Prostate gland (tissue), 2 donors: ENCODE measurements around the gene ALKBH5. TPM values are rescaled to one million over a fixed set of nuclear protein-coding genes. Genes with fewer than 3 reads are reported as not detected.

ENCODE experiments used
- DNase-seq: peaks from one replicate; pipeline ENCODE4 v3.0.0-alpha.2; 2019; ENCODE audit warnings: low spot score
- H3K27ac ChIP-seq, 2 donors: fragments of 200-600 bp; sonication (generic); 2 replicates each; pipeline ENCODE4 v1.5.1; 2017 to 2019
- H3K27me3 ChIP-seq: fragments of 200-600 bp; sonication (generic); replicated peaks from 2 replicates; pipeline ENCODE4 v1.5.1; 2019; ENCODE audit not compliant: insufficient read depth
- H3K36me3 ChIP-seq, 2 donors: fragments of 200-600 bp; sonication (generic); 1 replicate in 1 of 2; 2 replicates in 1 of 2; pipeline versions ENCODE4 v1.5.1 to v1.8.1; 2017 to 2019
- H3K4me1 ChIP-seq: fragments of 200-600 bp; sonication (generic); replicated peaks from 2 replicates; pipeline ENCODE4 v1.5.1; 2019
- H3K4me3 ChIP-seq, 2 donors: fragments of 200-600 bp; sonication (generic); 2 replicates each; pipeline ENCODE4 v1.5.1; 2017 to 2019
- H3K9me3 ChIP-seq: fragments of 200-600 bp; sonication (generic); 2 replicates; pipeline ENCODE4 v1.5.1; 2017
- POLR2A ChIP-seq: fragments of 450-650 bp; IDR thresholded peaks from one replicate; pipeline ENCODE4 v1.6.1; 2016; ENCODE audit warnings: antibody characterized with exemption, mild to moderate bottlenecking
- POLR2AphosphoS5 ChIP-seq: sonication (generic); formaldehyde crosslinking; IDR thresholded peaks from one replicate; pipeline ENCODE4 v1.6.1; 2017; ENCODE audit warnings: antibody characterized with exemption
- WGBS: methylation state at CpG from one replicate; pipeline ENCODE4 v1.1.5; 2018; 5-methylcytosine and 5-hydroxymethylcytosine counted together
- intact Hi-C: fragments of 100-400 bp; cut with DNase I; formaldehyde crosslinking; loops from one replicate; pipeline ENCODE4 v1.14.2; 2022
- total RNA-seq, 2 donors: library from RNA; depleted of rRNA; stranded (reverse); fragments of >200 nt; gene quantifications; one replicate each; pipeline ENCODE4 v1.1.0, GENCODE V29; 2016
- TF ChIP-seq, protein P1 (sequence below), 4 experiments: fragments of 200-600 bp in 2 of 4; fragments of 450-650 bp in 2 of 4; sonication (generic) in 2 of 4; IDR thresholded peaks; 1 replicate in 3 of 4; 2 replicates in 1 of 4; pipeline ENCODE4 v1.5.1; 2016 to 2019; ENCODE audit warnings: antibody characterized with exemption in 4 of 4, mild to moderate bottlenecking in 2 of 4, moderate library complexity in 2 of 4

Gene ALKBH5
- total RNA-seq, 2 donors from 2014 or later, result 132 to 230 TPM

- 16% methylated on average over 16 of the region's 16 CpGs for WGBS
- Histone ChIP-seq H3K36me3 (no peaks in the 10 kb centered on the region), H3K27me3 (no peaks in the 10 kb centered on the region), H3K4me3 (peak overlapping the region; percentile 53 to 57), H3K9me3 (no peaks in the 10 kb centered on the region), H3K4me1 (no peaks in the 10 kb centered on the region), H3K27ac (no peak overlapping the region)
- no peak for TF ChIP-seq POLR2A
- TF ChIP-seq POLR2AphosphoS5, result no peak
- TF ChIP-seq, protein P1, sequence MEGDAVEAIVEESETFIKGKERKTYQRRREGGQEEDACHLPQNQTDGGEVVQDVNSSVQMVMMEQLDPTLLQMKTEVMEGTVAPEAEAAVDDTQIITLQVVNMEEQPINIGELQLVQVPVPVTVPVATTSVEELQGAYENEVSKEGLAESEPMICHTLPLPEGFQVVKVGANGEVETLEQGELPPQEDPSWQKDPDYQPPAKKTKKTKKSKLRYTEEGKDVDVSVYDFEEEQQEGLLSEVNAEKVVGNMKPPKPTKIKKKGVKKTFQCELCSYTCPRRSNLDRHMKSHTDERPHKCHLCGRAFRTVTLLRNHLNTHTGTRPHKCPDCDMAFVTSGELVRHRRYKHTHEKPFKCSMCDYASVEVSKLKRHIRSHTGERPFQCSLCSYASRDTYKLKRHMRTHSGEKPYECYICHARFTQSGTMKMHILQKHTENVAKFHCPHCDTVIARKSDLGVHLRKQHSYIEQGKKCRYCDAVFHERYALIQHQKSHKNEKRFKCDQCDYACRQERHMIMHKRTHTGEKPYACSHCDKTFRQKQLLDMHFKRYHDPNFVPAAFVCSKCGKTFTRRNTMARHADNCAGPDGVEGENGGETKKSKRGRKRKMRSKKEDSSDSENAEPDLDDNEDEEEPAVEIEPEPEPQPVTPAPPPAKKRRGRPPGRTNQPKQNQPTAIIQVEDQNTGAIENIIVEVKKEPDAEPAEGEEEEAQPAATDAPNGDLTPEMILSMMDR (IDR thresholded peaks at IDR 0.05), result no peak
- intact Hi-C loops, result no loop called here
- DNase-seq, result no peak
Observed at GRCh38 chr17:18226284-18226945, 42.8 kb downstream of the ALKBH5 start.

DNA sequence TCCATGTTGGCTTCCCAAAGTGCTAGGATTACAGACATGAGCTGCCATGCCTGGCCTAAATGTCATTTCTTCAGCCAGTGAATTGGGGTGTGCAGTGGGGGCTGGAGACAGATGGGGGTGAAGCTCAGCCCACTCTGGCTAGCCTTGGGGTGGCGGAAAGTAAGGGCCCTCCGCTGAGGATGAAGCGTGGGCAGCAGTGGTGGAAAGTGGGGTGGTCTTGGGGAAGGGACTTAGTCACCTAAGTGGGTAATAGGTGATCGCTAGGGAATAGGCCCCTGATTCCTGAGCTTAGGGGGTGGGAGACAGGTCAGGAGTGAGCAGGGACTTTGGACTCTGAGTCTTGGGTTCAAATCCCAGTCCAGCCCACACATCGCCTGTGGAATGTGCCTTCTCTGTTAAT, 44.0 kb downstream of the ALKBH5 start:
- Histone ChIP-seq H3K27me3 (no peaks in the 10 kb centered on the region), H3K4me1 (no peaks in the 10 kb centered on the region), H3K4me3 (no peak overlapping the region), H3K36me3 (no peaks in the 10 kb centered on the region), H3K27ac (no peak overlapping the region), H3K9me3 (no peaks in the 10 kb centered on the region)
- intact Hi-C loops, result no loop called here
- no peak for DNase-seq
- TF ChIP-seq POLR2AphosphoS5 (no peak), POLR2A (no peak)
- TF ChIP-seq, protein P1 (IDR thresholded peaks at IDR 0.05), result no peak
- WGBS, result 93% methylated on average over 5 of the region's 5 CpGs

DNA sequence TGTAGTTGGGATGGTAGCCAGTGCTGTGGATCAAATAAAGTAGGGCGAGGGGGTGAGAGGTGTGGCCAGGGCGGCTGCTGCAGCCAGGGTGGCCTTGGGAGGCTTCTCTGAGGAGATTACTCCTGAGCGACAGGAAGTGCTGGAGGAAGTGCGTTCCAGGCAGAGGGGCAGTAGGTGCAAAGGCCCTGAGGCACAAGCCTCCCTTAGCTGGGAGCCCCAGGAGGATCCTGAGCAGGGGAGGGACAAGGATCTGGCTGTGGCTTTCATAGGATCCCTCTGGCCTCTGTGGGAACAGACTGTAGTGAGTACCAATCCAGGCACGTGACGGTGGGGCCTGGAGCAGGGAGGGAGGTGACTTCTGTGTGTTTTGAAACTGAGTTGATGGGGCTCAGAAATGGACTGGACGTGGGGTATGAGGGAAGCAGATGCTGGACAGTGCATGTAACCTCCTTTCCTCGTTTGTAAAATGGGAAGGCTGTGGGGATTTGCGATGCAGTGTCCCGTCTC, 44.6 kb downstream of the ALKBH5 start:
- Histone ChIP-seq H3K4me1 (no peaks in the 10 kb centered on the region), H3K36me3 (no peaks in the 10 kb centered on the region), H3K27me3 (no peaks in the 10 kb centered on the region), H3K27ac (no peak overlapping the region), H3K9me3 (no peaks in the 10 kb centered on the region), H3K4me3 (no peak overlapping the region)
- intact Hi-C loops, result no loop called here
- TF ChIP-seq, protein P1 (IDR thresholded peaks at IDR 0.05), result no peak
- TF ChIP-seq POLR2AphosphoS5 (no peak), POLR2A (no peak)
- DNase-seq, result no peak
- 88% methylated on average over 10 of the region's 10 CpGs for WGBS

- no peak overlapping the region for H3K4me3 ChIP-seq
- TF ChIP-seq, protein P1 (IDR thresholded peaks at IDR 0.05), result no peak
- no peak for TF ChIP-seq POLR2AphosphoS5
- no peak for TF ChIP-seq POLR2A
- no peaks in the 10 kb centered on the region for H3K4me1 ChIP-seq
- H3K36me3 ChIP-seq, result no peaks in the 10 kb centered on the region
- WGBS, result 80% methylated on average over 4 of the region's 4 CpGs
- no peak overlapping the region for H3K27ac ChIP-seq
- no peaks in the 10 kb centered on the region for H3K27me3 ChIP-seq
- intact Hi-C loops, result no loop called here
- no peak for DNase-seq
- H3K9me3 ChIP-seq, result no peaks in the 10 kb centered on the region
Observed at GRCh38 chr17:18229254-18229653, 45.6 kb downstream of the ALKBH5 start.

DNA sequence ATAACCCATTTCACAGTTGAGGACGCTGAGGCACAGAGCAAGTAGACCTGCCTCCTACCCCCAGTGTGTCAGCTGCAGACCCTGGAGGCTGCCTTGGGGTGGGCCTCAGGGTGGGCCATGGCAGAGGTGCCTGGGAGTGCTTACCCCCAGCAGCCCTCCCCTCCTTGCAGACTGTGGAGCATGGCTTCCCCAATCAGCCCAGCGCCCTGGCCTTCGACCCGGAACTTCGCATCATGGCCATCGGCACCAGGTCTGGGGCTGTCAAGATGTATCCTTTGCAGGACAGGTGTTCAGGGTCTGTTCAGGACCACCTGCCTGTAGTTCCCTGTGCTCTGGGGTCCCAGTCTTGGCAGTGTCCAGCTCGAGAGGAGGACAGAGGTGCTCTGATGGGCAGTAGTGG, 46.1 kb downstream of the ALKBH5 start:
- DNase-seq, result no peak
- H3K27me3 ChIP-seq, result no peaks in the 10 kb centered on the region
- TF ChIP-seq, protein P1 (IDR thresholded peaks at IDR 0.05), result no peak
- TF ChIP-seq POLR2AphosphoS5, result no peak
- no peak for TF ChIP-seq POLR2A
- intact Hi-C loops, result no loop called here
- no peaks in the 10 kb centered on the region for H3K4me1 ChIP-seq
- no peak overlapping the region for H3K27ac ChIP-seq
- no peaks in the 10 kb centered on the region for H3K9me3 ChIP-seq
- WGBS, result 88% methylated on average over 6 of the region's 7 CpGs
- no peak overlapping the region for H3K4me3 ChIP-seq
- no peaks in the 10 kb centered on the region for H3K36me3 ChIP-seq
